Vagina (tissue), 2 donors: ENCODE measurements around the gene CMSS1. TPM values are rescaled to one million over a fixed set of nuclear protein-coding genes. Genes with fewer than 3 reads are reported as not detected.

ENCODE experiments used
- DNase-seq, 2 donors: peaks; one replicate each; pipeline ENCODE4 v3.0.0-alpha.2; 2017; ENCODE audit errors: extremely low spot score in 2 of 2
- H3K27ac ChIP-seq: fragments of 200-600 bp; sonication (generic); one replicate; pipeline ENCODE4 v1.5.1; 2019
- H3K27me3 ChIP-seq: fragments of 200-600 bp; sonication (generic); one replicate; pipeline ENCODE4 v1.5.1; 2019
- H3K36me3 ChIP-seq, 2 donors: fragments of 200-600 bp; sonication (generic); one replicate each; pipeline ENCODE4 v1.5.1; 2017 to 2019
- H3K4me1 ChIP-seq: fragments of 200-600 bp; sonication (generic); one replicate; pipeline ENCODE4 v1.5.1; 2019
- H3K4me3 ChIP-seq, 2 donors: fragments of 200-600 bp; sonication (generic); 1 replicate in 1 of 2; 2 replicates in 1 of 2; pipeline ENCODE4 v1.5.1; 2016 to 2019
- H3K9me3 ChIP-seq: fragments of 200-600 bp; sonication (generic); one replicate; pipeline ENCODE4 v1.5.1; 2019
- POLR2A ChIP-seq, 2 donors: fragments of 450-650 bp; IDR thresholded peaks; one replicate each; pipeline ENCODE4 v1.6.1; 2017; ENCODE audit warnings: antibody characterized with exemption in 2 of 2, mild to moderate bottlenecking in 2 of 2, moderate library complexity in 2 of 2
- POLR2AphosphoS5 ChIP-seq, 2 donors: sonication (generic); formaldehyde crosslinking; IDR thresholded peaks; one replicate each; pipeline ENCODE4 v1.9.0; 2017; ENCODE audit warnings: antibody characterized with exemption in 2 of 2, mild to moderate bottlenecking in 2 of 2, low read depth in 1 of 2; ENCODE audit not compliant: insufficient read depth in 1 of 2
- intact Hi-C: fragments of 100-400 bp; cut with DNase I; formaldehyde crosslinking; loops from one replicate; pipeline ENCODE4 v1.15.1; 2023
- total RNA-seq: library from RNA; depleted of rRNA; stranded (reverse); fragments of >200 nt; gene quantifications from one replicate; pipeline ENCODE4 v1.2.3, GENCODE V29; 2016
- TF ChIP-seq, protein P1 (sequence below), 3 experiments: fragments of 450-650 bp in 2 of 3; fragments of 200-600 bp in 1 of 3; sonication (generic) in 1 of 3; IDR thresholded peaks; one replicate each; pipeline ENCODE4 v1.5.1; 2017 to 2019; ENCODE audit warnings: antibody characterized with exemption in 3 of 3, mild to moderate bottlenecking in 2 of 3, moderate library complexity in 2 of 3

CMSS1 gene
- total RNA-seq, 1 donor from 2014 or later = 21.4 TPM

DNA sequence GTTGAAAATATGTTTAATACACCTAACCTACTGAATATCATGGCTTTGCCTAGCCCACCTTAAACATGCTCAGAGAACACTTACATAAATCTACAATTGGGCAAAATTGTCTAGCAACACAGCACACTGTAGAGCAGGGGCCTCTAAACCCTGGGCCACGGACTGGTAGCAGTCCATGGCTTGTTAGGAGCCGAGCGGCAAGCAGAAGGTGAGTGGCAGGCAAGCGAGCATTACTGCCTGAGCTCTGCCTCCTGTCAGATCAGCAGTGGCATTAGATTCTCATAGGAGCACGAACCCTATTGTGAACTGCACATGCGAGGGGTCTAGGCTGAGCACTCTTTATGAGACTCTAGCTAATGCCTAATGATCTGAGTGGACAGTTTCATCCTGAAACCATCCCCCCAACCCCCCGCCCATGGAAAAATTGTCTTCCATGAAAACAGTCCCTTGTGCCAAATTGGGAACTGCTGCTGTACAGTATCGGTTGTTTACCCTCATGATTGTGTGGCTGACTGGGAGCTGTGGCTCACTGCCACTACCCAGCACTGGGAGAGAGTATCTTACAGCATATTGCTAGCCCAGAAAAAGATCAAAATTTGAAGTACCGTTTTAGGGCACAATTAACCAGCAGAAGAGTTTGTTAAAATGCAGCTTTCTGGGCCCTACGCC is 26.1 kb downstream of the CMSS1 start:
- no peaks in the 10 kb centered on the region for H3K9me3 ChIP-seq
- intact Hi-C loops = loop anchor here (10.0 kb wide), 1 partner anchor 311 kb away; no protein-coding TSS in a partner anchor
- peak overlapping the region; percentile 37 for H3K27ac ChIP-seq
- DNase-seq = no peak
- peaks cover 27% of the 10 kb centered on the region for H3K4me1 ChIP-seq
- H3K27me3 ChIP-seq = no peaks in the 10 kb centered on the region
- TF ChIP-seq, protein P1, sequence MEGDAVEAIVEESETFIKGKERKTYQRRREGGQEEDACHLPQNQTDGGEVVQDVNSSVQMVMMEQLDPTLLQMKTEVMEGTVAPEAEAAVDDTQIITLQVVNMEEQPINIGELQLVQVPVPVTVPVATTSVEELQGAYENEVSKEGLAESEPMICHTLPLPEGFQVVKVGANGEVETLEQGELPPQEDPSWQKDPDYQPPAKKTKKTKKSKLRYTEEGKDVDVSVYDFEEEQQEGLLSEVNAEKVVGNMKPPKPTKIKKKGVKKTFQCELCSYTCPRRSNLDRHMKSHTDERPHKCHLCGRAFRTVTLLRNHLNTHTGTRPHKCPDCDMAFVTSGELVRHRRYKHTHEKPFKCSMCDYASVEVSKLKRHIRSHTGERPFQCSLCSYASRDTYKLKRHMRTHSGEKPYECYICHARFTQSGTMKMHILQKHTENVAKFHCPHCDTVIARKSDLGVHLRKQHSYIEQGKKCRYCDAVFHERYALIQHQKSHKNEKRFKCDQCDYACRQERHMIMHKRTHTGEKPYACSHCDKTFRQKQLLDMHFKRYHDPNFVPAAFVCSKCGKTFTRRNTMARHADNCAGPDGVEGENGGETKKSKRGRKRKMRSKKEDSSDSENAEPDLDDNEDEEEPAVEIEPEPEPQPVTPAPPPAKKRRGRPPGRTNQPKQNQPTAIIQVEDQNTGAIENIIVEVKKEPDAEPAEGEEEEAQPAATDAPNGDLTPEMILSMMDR (IDR thresholded peaks at IDR 0.05) = peak in 1 of 3 experiments; percentile 10
- TF ChIP-seq POLR2A (IDR thresholded peaks at IDR 0.05) (no peak), POLR2AphosphoS5 (IDR thresholded peaks at IDR 0.05; ENCODE audit: insufficient read depth in 1 of 2, low read depth in 1 of 2) (no peak)
- no peaks in the 10 kb centered on the region for H3K36me3 ChIP-seq
- no peak overlapping the region for H3K4me3 ChIP-seq

DNA sequence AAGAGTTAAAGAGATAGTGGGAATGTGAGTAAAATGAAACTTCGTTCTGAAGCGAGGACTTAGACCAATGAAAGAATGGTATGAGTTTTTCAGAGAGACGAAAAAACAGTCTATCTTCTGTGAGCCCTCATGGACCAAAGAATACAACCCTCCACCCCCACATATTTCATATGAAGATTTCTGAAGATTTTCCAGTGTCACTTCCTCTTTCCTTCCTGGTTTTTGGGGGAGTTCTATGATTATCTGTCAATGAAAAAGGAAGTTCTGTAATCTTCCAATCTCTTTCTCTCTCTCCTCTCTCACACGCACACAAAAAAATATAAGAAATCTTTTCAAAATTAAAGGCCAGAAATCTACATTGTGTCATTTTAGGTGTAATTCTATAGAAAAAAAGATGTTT is 27.7 kb downstream of the CMSS1 start:
- Histone ChIP-seq H3K4me1 (peaks cover 27% of the 10 kb centered on the region), H3K36me3 (no peaks in the 10 kb centered on the region), H3K9me3 (no peaks in the 10 kb centered on the region), H3K4me3 (no peak overlapping the region), H3K27ac (peak overlapping the region; percentile 58), H3K27me3 (no peaks in the 10 kb centered on the region)
- intact Hi-C loops = loop anchor here (10.0 kb wide), 1 partner anchor 309 kb away; no protein-coding TSS in a partner anchor
- TF ChIP-seq, protein P1 (IDR thresholded peaks at IDR 0.05) = no peak
- TF ChIP-seq POLR2A (IDR thresholded peaks at IDR 0.05) (no peak), POLR2AphosphoS5 (IDR thresholded peaks at IDR 0.05; ENCODE audit: insufficient read depth in 1 of 2, low read depth in 1 of 2) (no peak)
- DNase-seq = no peak

DNA sequence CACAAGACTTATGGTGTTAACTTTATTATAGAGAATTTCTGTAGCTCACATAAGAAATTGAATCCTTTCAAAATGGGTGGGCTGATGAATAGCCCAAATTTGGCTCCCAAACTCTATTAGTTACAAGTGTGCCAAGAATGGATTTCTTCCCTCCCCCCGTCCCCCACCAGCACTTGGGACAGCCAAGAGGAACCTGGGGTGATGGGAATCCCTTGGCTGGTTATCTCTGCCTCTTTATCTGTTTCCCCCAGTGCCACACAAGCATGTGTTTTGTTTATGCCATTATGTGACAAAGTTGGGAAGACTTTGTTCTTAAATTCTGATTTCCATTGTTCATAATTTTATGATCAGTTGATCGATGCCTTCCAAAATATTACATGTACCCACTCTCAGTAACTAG is 28.3 kb downstream of the CMSS1 start:
- H3K4me1 ChIP-seq = peaks cover 27% of the 10 kb centered on the region

DNA sequence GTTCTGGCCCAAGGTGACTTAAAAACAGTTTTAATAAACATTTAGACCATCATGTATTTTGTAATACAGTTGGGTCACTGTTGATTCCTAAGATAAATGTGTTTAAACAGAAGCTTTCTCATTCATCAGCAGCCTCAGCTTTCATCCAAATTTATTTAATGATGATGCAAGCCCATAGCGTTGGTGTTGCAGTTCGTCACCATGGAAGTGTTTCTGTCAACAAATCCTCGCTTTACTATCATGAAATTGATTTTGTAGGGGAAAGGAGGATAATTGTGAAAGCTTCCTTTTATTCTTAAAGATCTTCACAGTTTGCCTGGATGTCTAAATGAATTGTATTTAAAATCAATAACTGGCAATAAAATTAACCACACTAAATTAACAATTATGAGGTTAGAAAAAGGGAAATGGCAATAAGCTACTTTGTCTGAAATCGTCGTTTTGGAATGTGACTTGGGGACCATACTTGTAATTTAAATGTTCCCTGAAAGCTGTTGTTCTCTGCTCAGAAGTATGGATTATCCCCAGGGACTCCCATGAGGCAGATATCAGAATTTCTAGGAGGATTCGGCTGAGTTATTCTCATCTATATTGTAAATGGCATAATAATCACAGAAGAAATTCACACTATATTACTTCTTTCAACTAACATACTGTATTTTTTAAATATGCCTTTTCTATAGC is 29.0 kb downstream of the CMSS1 start:
- no peak for DNase-seq

More for the DNA sequence above, 28.3 kb downstream of the CMSS1 start:
- intact Hi-C loops = loop anchor here (10.0 kb wide), 1 partner anchor 309 kb away; no protein-coding TSS in a partner anchor
- DNase-seq = no peak
- Histone ChIP-seq H3K4me3 (no peak overlapping the region), H3K9me3 (no peaks in the 10 kb centered on the region), H3K36me3 (no peaks in the 10 kb centered on the region), H3K27ac (peak overlapping the region; percentile 58), H3K27me3 (no peaks in the 10 kb centered on the region)
- TF ChIP-seq, protein P1 (IDR thresholded peaks at IDR 0.05) = no peak
- no peak for TF ChIP-seq POLR2AphosphoS5 (IDR thresholded peaks at IDR 0.05; ENCODE audit: insufficient read depth in 1 of 2, low read depth in 1 of 2)
- TF ChIP-seq POLR2A (IDR thresholded peaks at IDR 0.05) = no peak

More for the DNA sequence above, 29.0 kb downstream of the CMSS1 start:
- peaks cover 27% of the 10 kb centered on the region for H3K4me1 ChIP-seq
- no peaks in the 10 kb centered on the region for H3K9me3 ChIP-seq
- intact Hi-C loops = loop anchor here (10.0 kb wide), 1 partner anchor 308 kb away; no protein-coding TSS in a partner anchor
- H3K27ac ChIP-seq = peak overlapping the region; percentile 58
- H3K36me3 ChIP-seq = no peaks in the 10 kb centered on the region
- TF ChIP-seq POLR2AphosphoS5 (IDR thresholded peaks at IDR 0.05; ENCODE audit: insufficient read depth in 1 of 2, low read depth in 1 of 2) = peak in 1 of 2 donors; percentile 16
- TF ChIP-seq, protein P1 (IDR thresholded peaks at IDR 0.05) = no peak
- H3K27me3 ChIP-seq = no peaks in the 10 kb centered on the region
- H3K4me3 ChIP-seq = no peak overlapping the region
